ENCODE data around the gene FOLR1.
A peak's percentile ranks its signal among the peaks of the same experiment; 100 is the strongest.

Gene FOLR1

DNA sequence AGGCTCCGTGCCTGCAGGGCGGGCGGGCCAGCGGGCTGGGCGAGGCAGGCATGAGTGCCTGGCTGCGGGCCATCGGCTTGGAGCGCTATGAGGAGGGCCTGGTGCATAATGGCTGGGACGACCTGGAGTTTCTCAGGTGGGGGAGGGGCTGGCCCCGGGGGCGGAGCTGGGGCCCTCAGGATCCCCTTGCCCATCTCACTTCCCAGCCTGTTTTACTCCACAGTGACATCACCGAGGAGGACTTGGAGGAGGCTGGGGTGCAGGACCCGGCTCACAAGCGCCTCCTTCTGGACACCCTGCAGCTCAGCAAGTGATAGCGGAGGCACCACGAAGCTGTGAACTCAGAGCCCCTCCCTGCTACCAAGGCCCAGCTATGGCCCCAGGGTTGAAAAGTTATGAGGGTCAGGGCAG is 46.1 kb downstream of the FOLR1 start:
- Histone ChIP-seq H3K9ac (ENCODE audit: low read depth, low read length, poor library complexity, severe bottlenecking) (no peak overlapping the region), H3K36me3 (ENCODE audit: insufficient read depth, low read length) (peaks cover 40% of the 10 kb centered on the region; the same call in 1 of the 2 replicates)

DNA sequence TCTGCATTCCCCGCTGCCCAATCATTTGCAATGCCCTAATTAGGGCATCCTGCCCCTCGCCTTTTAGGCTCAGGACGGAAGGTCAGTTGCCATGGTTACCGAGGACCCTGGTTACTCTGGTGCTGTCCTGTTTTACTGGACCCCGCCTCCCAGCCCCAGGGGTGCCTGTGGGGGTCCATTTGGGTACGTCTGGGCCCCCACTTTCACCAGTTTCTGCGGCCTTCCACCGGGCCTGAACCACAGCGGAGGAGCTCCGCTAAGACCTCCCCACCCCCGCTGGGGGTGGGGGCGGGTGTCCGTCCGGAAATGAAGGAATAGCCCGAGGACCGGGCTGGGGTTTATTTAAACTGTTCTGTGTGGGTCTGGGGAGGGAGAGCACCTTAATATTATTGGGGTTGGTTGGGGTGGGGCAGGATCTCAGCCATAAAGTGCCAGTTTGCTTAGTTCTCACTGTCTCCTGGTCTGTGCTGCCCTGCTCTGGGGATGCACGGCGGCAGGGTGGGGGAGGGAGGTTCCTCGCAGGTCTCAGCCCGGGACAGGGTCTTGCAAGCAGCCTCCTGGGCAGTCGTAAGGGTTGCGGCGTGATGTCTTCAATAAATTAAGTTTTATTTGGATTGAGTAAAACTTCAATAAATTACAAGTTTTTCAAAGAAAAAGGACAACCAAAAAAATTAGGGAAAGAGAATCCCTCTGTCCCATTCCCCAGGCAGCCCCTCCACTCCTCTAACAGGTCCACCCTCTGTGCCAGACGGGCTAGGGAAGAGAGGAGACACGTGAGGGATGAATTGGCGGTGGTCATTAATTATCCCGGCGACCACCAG is 46.8 kb downstream of the FOLR1 start:
- H3K9ac ChIP-seq (ENCODE audit: low read depth, low read length, poor library complexity, severe bottlenecking): no peak overlapping the region
- H3K79me2 ChIP-seq (ENCODE audit: insufficient read depth, low read length): no peaks in the 10 kb centered on the region
- H3K9me2 ChIP-seq (replicated peaks; ENCODE audit: low read depth, low read length): no peaks in the 10 kb centered on the region
- H3K4me3 ChIP-seq (ENCODE audit: low read length, poor library complexity, severe bottlenecking): no peak overlapping the region
- no peaks in the 10 kb centered on the region for H3K27me3 ChIP-seq (ENCODE audit: insufficient read depth, low read length, poor library complexity, severe bottlenecking)
- no peak overlapping the region for H3K4me2 ChIP-seq (ENCODE audit: low read depth, low read length, poor library complexity, severe bottlenecking)
- peaks cover 3% of the 10 kb centered on the region for H3F3A ChIP-seq (ENCODE audit: low read depth)
- TF ChIP-seq CTCF (conservative IDR thresholded peaks at IDR 0.05; ENCODE audit: low read length) (no peak), EZH2phosphoT487 (IDR thresholded peaks at IDR 0.05; ENCODE audit: borderline replicate concordance) (no peak)
- no peaks in the 10 kb centered on the region for H3K4me1 ChIP-seq (ENCODE audit: insufficient read depth, low read length, poor library complexity, severe bottlenecking)
- H3K36me3 ChIP-seq (ENCODE audit: insufficient read depth, low read length): peaks cover 34% of the 10 kb centered on the region; the same call in 1 of the 2 replicates
- H3K9me3 ChIP-seq (ENCODE audit: insufficient read depth, low read depth, low read length): no peaks in the 10 kb centered on the region
- no peak overlapping the region for H2AFZ ChIP-seq (ENCODE audit: low read length)
- no peaks in the 10 kb centered on the region for H4K20me1 ChIP-seq (ENCODE audit: insufficient read depth, low read length, poor library complexity, severe bottlenecking)

More for the DNA sequence above, 46.1 kb downstream of the FOLR1 start:
- H3K27me3 ChIP-seq (ENCODE audit: insufficient read depth, low read length, poor library complexity, severe bottlenecking): no peaks in the 10 kb centered on the region
- no peak overlapping the region for H2AFZ ChIP-seq (ENCODE audit: low read length)
- no peaks in the 10 kb centered on the region for H4K20me1 ChIP-seq (ENCODE audit: insufficient read depth, low read length, poor library complexity, severe bottlenecking)
- H3K4me3 ChIP-seq (ENCODE audit: low read length, poor library complexity, severe bottlenecking): no peak overlapping the region
- H3K9me2 ChIP-seq (replicated peaks; ENCODE audit: low read depth, low read length): no peaks in the 10 kb centered on the region
- H3K9me3 ChIP-seq (ENCODE audit: insufficient read depth, low read depth, low read length): no peaks in the 10 kb centered on the region
- H3K4me2 ChIP-seq (ENCODE audit: low read depth, low read length, poor library complexity, severe bottlenecking): no peak overlapping the region
- H3K79me2 ChIP-seq (ENCODE audit: insufficient read depth, low read length): no peaks in the 10 kb centered on the region
- peaks cover 3% of the 10 kb centered on the region for H3F3A ChIP-seq (ENCODE audit: low read depth)
- H3K4me1 ChIP-seq (ENCODE audit: insufficient read depth, low read length, poor library complexity, severe bottlenecking): no peaks in the 10 kb centered on the region
- peak; percentile 71 for TF ChIP-seq CTCF (conservative IDR thresholded peaks at IDR 0.05; ENCODE audit: low read length)
- TF ChIP-seq EZH2phosphoT487 (IDR thresholded peaks at IDR 0.05; ENCODE audit: borderline replicate concordance): no peak

GRCh38 chr11:72239313-72239848 is 47.4 kb downstream of the FOLR1 start:
- peaks cover 31% of the 10 kb centered on the region; the same call in 1 of the 2 replicates for H3K36me3 ChIP-seq (ENCODE audit: insufficient read depth, low read length)
- H2AFZ ChIP-seq (ENCODE audit: low read length): no peak overlapping the region
- TF ChIP-seq CTCF (conservative IDR thresholded peaks at IDR 0.05; ENCODE audit: low read length) (no peak), EZH2phosphoT487 (IDR thresholded peaks at IDR 0.05; ENCODE audit: borderline replicate concordance) (no peak)
- no peak overlapping the region for H3K4me3 ChIP-seq (ENCODE audit: low read length, poor library complexity, severe bottlenecking)
- no peaks in the 10 kb centered on the region for H3K9me3 ChIP-seq (ENCODE audit: insufficient read depth, low read depth, low read length)
- no peaks in the 10 kb centered on the region for H3K4me1 ChIP-seq (ENCODE audit: insufficient read depth, low read length, poor library complexity, severe bottlenecking)
- H3K9me2 ChIP-seq (replicated peaks; ENCODE audit: low read depth, low read length): no peaks in the 10 kb centered on the region
- no peaks in the 10 kb centered on the region for H3K79me2 ChIP-seq (ENCODE audit: insufficient read depth, low read length)
- no peaks in the 10 kb centered on the region for H4K20me1 ChIP-seq (ENCODE audit: insufficient read depth, low read length, poor library complexity, severe bottlenecking)
- H3K9ac ChIP-seq (ENCODE audit: low read depth, low read length, poor library complexity, severe bottlenecking): no peak overlapping the region
- no peaks in the 10 kb centered on the region for H3K27me3 ChIP-seq (ENCODE audit: insufficient read depth, low read length, poor library complexity, severe bottlenecking)
- no peak overlapping the region for H3K4me2 ChIP-seq (ENCODE audit: low read depth, low read length, poor library complexity, severe bottlenecking)
- peaks cover 3% of the 10 kb centered on the region for H3F3A ChIP-seq (ENCODE audit: low read depth)
